Measurements from ENCODE around the gene MYEOV.

MYEOV gene

GRCh38 chr11:69316956-69317355 lies 23.0 kb downstream of the MYEOV start:
- no peak for DNase-seq (ENCODE audit: low read depth in 2 of 2)

DNA sequence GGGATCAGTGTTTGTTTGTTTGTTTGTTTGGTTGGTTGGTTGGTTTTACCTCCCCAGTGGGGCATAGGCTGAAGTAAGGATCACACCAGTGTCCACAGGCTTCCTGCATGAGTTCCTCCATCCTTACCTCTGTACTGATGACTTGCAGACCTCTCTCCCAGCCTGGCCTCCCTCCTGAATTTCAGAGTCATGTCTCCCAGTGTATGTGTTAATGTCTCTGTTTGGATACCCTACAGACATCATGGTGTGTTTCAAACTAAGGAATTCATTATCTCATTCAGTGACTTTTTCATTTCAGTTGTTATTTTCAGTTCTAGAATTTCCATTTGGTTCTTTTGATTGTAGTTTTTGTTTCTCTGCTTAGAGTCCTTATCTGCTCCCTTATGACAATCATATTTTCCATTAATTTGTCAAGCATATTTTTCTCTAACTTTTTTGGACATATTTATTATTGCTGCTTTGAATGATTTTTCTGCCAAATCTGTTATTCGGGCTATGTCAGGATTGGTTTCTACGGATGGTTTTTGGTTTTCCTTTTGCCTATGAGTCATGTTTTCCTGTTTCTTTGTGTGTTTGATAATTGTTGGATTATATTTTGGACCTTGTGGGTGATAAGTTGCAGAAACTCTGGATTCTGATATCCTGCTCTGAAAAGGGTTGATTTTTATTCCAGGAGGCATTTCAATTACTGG lies 23.6 kb downstream of the MYEOV start:
- DNase-seq (ENCODE audit: low read depth in 2 of 2) = no peak

- DNase-seq (ENCODE audit: low read depth in 2 of 2) = no peak
Observed at GRCh38 chr11:69318093-69318420, 24.1 kb downstream of the MYEOV start.

DNA sequence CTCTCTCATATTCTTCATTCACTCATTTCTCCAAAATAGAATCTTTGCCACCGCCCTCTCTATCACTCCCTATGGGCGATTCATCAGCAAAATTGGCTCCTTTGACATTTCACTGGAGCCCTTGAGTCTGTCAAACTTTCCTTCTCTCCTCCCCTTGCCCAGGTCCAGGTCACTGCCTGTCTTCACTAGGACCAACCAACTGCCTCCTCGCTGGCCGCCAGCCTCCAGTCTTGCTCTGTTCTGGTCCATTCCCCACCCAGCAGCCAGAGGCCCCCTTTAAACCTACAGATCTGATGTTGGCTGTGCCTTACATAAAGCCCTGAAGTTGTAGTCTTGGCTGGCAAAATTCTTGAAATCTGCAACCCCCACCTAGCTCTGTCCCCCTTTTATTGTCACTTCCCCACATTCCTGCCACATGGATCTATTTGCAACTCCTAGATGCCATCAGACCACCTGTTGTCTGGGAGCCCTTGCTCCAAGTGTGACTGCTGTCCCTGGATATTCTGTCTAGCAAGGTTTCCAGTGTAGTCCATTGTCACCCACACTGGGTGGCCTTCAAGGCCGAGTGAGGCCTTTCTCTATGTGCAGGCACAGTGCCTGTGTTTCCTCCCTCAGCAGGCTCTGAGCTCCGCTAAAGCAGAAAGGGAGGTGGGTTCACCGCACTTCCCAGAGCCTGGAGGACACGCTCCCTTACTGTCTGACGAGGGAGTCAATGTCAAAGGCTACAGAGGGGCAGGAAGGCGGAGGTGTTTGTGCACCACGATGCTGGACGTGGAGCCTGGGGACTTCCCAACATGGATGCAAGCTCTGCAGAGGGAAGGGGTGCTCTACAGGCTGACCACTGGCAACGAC lies 25.5 kb downstream of the MYEOV start:
- no peak for DNase-seq (ENCODE audit: low read depth in 2 of 2)

GRCh38 chr11:69320326-69320725 lies 26.4 kb downstream of the MYEOV start:
- no peak for DNase-seq (ENCODE audit: low read depth in 2 of 2)

DNA sequence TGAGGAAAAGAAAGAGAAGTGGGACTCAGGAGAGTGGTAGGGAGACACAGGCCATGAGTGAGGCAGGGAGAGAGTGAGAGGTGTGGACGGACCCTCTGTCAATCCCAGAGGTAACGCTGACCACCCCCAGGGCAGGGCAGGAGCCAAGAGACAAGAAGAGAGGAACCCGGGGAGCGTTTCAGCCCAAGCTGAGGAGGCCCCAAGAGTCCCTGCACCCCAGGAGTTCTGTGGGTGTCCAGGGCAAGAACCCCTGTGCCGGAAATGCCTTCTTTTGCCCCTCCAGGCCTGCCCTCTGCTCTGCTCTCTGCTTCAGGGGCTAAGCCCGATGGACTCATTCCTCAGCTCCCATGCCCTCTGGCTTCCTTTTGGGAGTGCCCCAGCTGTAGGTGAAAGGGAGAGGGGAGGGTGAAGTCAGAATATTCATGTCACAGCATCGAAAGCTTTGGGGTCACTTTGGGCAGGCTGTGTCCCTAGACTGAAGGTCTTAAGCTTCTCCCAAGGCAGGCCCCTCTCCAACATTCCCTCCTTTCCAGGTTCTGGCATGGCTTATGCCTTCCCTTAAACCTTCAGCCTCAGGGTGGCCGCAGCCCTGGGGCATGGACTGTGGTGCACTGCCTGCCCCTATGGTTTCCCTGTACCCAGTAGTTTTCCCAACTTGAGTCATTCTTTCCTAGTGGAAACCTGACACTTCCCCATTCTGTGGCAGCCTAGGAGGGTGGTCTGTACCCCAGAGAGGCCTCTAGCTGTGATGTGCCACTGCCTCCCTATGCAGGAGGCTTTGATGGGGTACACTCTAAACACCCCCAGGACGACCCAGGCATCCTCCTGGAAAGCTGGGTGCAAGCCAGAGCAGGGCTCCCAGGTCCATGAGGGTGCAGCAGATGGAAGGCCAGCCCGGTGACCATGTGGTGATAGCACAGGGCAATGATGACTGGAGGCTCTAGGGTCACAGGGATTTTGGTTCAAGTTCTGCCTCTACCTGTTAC lies 27.1 kb downstream of the MYEOV start:
- no peak for DNase-seq (ENCODE audit: low read depth in 2 of 2)

GRCh38 chr11:69321877-69322361 lies 28.0 kb downstream of the MYEOV start:
- DNase-seq (ENCODE audit: low read depth in 2 of 2) = no peak

GRCh38 chr11:69325446-69325845 lies 31.5 kb downstream of the MYEOV start:
- no peak for DNase-seq (ENCODE audit: low read depth in 2 of 2)

DNA sequence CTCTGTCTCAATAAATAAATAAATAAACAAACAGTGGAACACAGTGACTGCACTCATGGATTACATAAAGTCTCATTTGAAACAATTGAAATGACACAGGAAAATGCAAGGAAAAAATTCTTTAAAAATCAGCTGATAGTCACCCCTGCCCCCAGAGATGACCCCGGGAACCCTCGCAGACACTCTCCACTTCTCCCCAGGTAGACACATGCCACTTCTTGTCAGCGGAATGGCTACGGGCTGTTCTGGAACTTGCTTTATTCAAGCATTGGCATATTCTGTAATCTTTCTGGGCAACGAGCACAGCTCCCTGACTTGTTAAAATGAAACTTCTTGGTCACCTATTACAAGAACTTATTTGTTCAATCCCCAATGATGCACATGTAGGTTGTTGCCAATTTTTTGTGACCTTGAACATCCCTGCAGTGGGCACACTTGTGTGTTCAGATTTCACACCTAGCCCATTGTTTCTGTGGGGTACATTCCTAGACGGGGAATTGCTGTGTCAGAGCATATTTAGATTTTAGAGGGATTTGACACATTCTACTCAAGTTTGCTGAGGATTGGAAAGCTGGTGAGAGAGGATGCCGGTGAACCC lies 32.8 kb downstream of the MYEOV start:
- no peak for DNase-seq (ENCODE audit: low read depth in 2 of 2)

DNA sequence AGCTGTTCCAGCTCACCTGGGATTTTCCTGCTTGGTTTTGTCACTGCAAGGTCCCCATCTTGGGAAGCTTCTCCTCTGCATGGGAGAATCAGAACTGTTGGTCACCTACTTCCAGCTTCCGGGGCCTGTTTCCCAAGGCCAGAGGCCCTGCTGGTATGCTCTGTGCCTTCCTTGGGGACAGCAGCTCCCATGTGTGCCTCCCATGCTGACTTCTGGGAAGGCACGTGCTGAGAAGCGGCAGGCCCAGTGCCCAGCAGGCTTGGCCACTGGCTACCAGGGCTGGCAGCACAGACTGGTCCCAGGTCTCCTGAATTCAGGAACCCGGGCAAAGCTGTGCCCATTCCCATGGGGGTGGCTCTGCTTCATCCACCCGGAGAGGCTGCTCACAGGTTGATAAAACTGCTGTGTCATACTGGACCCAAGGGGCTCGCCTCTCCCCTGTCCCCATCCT lies 33.8 kb downstream of the MYEOV start:
- DNase-seq (ENCODE audit: low read depth in 2 of 2) = no peak

- no peak for DNase-seq (ENCODE audit: low read depth in 2 of 2)
Observed at GRCh38 chr11:69328231-69328630, 34.3 kb downstream of the MYEOV start.

DNA sequence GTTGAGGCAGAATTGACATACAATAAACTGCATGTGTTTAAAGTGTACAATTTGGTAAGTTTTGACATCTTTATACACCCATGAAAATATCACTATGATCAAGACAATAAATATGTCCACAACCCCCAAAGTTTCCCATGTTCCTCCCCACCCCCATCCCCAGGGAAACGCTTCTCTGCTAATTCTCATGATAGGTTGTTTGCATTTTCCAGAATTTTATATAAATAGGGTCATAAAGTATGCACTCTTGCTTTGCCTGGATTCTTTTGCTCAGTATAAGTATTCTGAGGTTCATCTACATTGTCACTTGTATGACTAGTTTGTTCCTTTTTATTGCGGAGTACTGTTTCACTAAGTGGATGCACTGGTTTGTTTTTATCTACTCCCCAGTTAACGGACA lies 35.6 kb downstream of the MYEOV start:
- no peak for DNase-seq (ENCODE audit: low read depth in 2 of 2)

DNA sequence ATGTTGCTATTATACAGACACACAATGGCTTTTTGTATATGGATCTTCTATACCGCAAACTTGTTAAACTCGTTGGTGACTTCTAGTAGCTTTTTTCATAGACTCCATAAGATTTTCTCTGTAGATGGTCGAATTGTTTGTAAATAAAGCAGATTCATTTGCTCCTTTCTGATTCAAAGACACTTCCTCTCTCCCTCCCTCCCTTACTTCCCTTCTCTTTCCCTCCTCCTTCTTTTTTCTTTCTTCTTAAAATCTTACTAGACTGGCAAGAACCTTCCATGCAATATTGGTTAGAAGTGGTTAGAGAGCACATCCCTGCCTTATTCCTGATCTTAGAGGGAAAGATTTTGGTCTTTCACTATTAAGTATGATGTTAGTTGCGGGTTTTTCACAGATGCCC lies 36.4 kb downstream of the MYEOV start:
- DNase-seq (ENCODE audit: low read depth in 2 of 2) = no peak

DNA sequence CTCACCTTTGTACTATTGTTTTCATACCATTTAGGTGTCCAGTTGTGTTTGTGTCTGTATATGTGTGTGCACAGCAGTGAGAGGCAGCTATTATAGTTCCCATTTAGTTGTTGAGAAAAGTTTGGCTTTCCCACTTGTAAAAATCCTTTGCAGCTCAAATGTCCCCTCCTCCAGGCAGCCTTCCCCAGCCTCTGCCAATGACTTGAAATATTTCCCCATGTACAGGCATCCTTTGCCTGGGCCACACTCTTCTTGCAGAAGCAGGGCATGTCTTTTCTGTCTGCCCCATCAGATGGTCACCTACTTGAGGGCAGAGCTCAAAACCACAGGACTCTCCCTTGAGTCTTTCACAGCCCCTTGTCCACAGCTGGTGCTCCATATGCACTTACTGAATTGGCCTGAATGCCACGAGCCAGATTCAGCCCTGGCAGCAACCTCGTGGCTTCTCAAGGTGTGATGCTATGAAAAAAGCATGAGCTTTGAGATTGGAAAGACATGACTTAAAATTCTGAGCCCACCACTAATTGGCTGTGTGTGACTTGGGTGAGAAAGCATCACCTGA lies 39.3 kb downstream of the MYEOV start:
- DNase-seq (ENCODE audit: low read depth in 2 of 2) = no peak

DNA sequence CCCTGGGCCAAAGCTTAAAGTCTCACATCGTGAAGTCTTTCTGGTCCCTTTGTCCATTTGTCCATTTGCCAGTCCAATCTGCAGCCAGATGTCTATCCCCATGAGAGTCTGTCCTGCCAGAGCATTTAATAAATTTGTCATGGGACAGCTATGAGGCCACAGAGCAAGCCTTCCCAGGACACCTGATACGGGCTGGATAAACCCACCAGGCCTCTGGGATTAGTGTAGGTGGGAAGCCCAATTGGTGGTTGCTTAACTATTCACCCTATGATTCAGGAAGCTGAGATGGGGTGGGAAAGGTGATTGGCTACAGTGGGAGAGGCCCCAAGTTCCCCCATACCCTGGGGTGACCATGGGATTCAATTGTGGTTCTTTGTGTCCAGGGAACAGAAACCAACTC lies 39.9 kb downstream of the MYEOV start:
- no peak for DNase-seq (ENCODE audit: low read depth in 2 of 2)

DNA sequence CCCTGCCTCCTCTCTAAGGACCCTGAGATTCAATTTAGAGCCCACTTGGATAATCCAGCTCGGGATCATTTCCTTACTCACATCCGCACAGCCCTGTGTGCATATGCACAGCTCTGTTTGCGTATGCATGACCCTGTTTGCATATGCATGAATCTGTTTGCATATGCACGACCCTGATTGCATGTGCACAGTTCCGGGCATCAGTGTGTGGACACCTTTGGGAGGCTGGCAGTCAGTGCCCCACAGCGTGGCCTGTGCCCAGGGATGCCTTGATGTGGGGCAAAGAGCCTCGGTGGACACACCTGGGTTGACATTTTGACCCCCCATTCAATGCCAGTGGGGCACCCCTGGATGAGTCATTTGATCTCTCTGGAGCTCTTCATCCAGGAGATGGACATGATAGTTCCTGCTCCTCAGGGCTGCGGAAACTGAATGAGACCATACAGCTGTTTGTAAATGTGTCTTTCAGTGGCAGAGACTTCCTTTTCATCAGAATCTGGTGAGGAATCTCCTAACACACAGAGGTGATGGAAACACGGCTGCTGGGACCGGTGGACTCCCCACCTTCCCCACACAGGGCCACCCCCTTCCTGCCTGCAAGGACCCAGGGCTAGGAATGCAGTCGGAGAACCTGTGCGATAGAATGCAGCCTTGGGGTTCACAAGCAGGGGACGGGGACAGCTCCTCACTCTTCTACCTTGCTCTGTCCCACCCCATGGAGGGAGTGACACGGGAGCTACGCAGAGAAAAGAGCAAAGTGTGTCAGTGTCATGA lies 41.2 kb downstream of the MYEOV start:
- DNase-seq (ENCODE audit: low read depth in 2 of 2) = no peak

DNA sequence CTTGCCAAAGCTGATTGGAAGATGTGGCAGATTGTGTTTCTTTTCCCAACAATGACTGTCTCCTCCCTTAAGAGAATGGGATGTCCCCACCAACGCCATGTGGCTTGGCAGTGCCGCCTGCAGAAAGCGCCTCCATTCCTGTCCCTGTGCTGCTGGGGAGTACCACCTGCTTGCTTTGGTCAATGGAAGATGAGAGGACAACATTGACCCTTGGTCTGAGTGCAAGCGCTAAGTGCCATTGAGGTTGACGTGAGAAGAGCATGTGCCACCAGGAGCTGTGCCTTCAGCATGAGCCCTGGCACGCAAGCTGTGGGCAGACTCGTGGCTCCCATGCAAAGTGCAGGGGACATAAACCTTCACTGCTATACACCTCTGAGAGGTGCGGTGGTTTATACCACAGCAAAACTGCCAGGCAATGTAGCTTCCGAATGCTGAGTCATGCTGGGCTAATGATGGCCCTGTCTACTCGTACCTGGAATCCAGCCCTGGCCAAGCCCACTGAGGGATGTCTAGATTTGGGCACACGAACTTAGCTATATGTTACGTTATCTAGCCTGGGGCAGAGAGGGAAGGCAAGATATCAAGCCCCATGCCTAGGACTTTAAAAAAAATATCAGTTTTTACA lies 41.9 kb downstream of the MYEOV start:
- DNase-seq (ENCODE audit: low read depth in 2 of 2) = no peak

GRCh38 chr11:69337211-69337721 lies 43.3 kb downstream of the MYEOV start:
- DNase-seq (ENCODE audit: low read depth in 2 of 2) = peak; percentile 37

DNA sequence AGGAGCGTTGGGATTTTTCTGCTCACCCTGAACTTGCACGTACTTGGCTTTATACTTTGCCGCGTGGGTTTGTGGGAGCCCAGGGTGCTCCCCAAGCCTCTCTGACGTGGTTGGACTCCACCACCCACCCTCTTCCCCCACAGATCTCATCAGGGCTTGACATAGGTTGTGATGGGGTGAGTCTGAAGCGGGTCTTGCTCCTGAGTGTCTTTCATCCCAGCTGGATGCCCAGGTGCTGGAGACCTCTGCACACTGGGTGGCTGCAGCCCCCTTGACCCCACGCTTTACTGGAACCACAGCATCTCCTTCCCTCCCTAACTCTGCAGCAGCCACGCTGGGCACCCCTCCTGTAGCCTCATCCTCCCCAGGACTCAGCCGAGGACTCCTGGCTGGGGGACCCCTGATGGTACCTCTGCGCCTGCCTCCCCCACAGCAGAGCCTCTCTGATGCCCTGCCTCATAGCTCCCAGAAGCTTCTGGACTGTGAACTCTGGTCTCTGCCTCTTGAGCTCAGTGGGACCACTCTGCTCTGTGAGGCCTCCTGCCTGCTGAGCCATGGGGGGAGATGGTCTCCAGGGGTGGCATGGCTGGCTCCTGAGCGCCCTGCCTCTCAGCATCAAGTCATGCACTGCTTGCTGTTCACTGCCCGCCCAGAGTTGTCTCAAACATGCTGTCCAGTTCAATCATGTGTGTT lies 45.2 kb downstream of the MYEOV start:
- DNase-seq (ENCODE audit: low read depth in 2 of 2) = no peak

Data from stimulated activated CD4-positive, alpha-beta T cell treated with anti-CD3 and anti-CD28 coated beads, Interleukin-1b, Interleukin-23, amount 100 ng/mL, for 4 hours (primary cell).